Hematopoietic multipotent progenitor cell (in vitro differentiated cells): ENCODE results near the gene PERCC1. TPM values are rescaled to one million over a fixed set of nuclear protein-coding genes. Genes with fewer than 3 reads are reported as not detected.

ENCODE experiments used
- total RNA-seq: library from RNA; depleted of rRNA; stranded (reverse); fragments of >200 nt; gene quantifications from one replicate; pipeline ENCODE4 v1.2.3, GENCODE V29; 2012

The PERCC1 gene
- total RNA-seq, 1 donor: 5.1 TPM

Other genes starting within 250 kb of the PERCC1 start
- not detected for gene TPSG1, start 205.8 kb upstream of the PERCC1 start, total RNA-seq
- gene TPSB2, start 200.9 kb upstream of the PERCC1 start, total RNA-seq: 8.9 TPM
- gene TPSAB1, start 190.4 kb upstream of the PERCC1 start, total RNA-seq: 72.2 TPM
- 0.54 TPM for gene TPSD1, start 175.0 kb upstream of the PERCC1 start, total RNA-seq
- 67.6 TPM for gene UBE2I, start 121.4 kb upstream of the PERCC1 start, total RNA-seq
- gene BAIAP3, start 97.4 kb upstream of the PERCC1 start, total RNA-seq: 27.7 TPM
- 48.2 TPM for gene TSR3, start 79.2 kb upstream of the PERCC1 start, total RNA-seq
- 56.0 TPM for gene GNPTG, start 79.1 kb upstream of the PERCC1 start, total RNA-seq
- 45.5 TPM for gene UNKL, start 16.4 kb upstream of the PERCC1 start, total RNA-seq
- gene UQCC4, start 10.3 kb upstream of the PERCC1 start, total RNA-seq: 18.0 TPM
- gene CCDC154, start 13.5 kb downstream of the PERCC1 start, total RNA-seq: 0.54 TPM
- 134 TPM for gene CLCN7, start 44.0 kb downstream of the PERCC1 start, total RNA-seq
- 0.27 TPM for gene PTX4, start 57.9 kb downstream of the PERCC1 start, total RNA-seq
- 33.7 TPM for gene TELO2, start 62.3 kb downstream of the PERCC1 start, total RNA-seq
- 14.8 TPM for gene TMEM204, start 102.6 kb downstream of the PERCC1 start, total RNA-seq
- gene IFT140, start 181.0 kb downstream of the PERCC1 start, total RNA-seq: 46.0 TPM
- 29.1 TPM for gene CRAMP1, start 181.3 kb downstream of the PERCC1 start, total RNA-seq
- 21.0 TPM for gene JPT2, start 247.2 kb downstream of the PERCC1 start, total RNA-seq